SK-N-SH treated with all-trans-retinoic acid at 6 μM for 48 hours (cell line): ENCODE data around the gene PCK1.

Experiments
- ARNTL ChIP-seq: fragments of 450-650 bp; formaldehyde crosslinking; IDR thresholded peaks from 2 replicates; pipeline ENCODE4 v1.5.0; 2020; ENCODE audit warnings: low read depth, mild to moderate bottlenecking, moderate library complexity, borderline replicate concordance
- OSR1 ChIP-seq: fragments of 250-450 bp; sonication (Bioruptor Pico); IDR thresholded peaks from 2 replicates; pipeline ENCODE4 v1.8.0; 2022; ENCODE audit warnings: moderate library complexity, mild to moderate bottlenecking, inconsistent platforms
- TCF4 ChIP-seq: fragments of 250-450 bp; sonication (Bioruptor Pico); IDR thresholded peaks from 2 replicates; pipeline ENCODE4 v1.8.0; 2021; ENCODE audit warnings: mild to moderate bottlenecking, moderate library complexity, borderline replicate concordance
- ZFP3 ChIP-seq: fragments of 250-450 bp; sonication (Bioruptor Pico); IDR thresholded peaks from 2 replicates; pipeline ENCODE4 v1.5.0; 2020; ENCODE audit warnings: mild to moderate bottlenecking, moderate library complexity

GRCh38 chr20:57598491-57598890 is 37.6 kb downstream of the PCK1 start:
- no peak for TF ChIP-seq ZFP3 (CRISPR knock-in tag)
- no peak for TF ChIP-seq OSR1 (CRISPR knock-in tag)
- no peak for TF ChIP-seq ARNTL
- TF ChIP-seq TCF4 (CRISPR knock-in tag): no peak
